Immature natural killer cell (primary cell): ENCODE data around the gene BRCA2. TPM values are rescaled to one million over a fixed set of nuclear protein-coding genes. Genes with fewer than 3 reads are reported as not detected.

Source experiments
- DNase-seq, 3 donors: peaks; one replicate each; pipeline ENCODE4 v3.0.0; 2022; ENCODE audit warnings: mixed read lengths in 1 of 3
- H3K27ac Mint-ChIP-seq, 6 donors: one replicate each; pipeline ENCODE4 v1.8.0; 2020; ENCODE audit warnings: mixed read lengths in 6 of 6, mild to moderate bottlenecking in 5 of 6, inconsistent platforms in 4 of 6, moderate library complexity in 3 of 6
- H3K27me3 Mint-ChIP-seq, 3 donors: one replicate each; pipeline ENCODE4 v1.8.0; 2020 to 2021; ENCODE audit warnings: low read depth in 3 of 3, mild to moderate bottlenecking in 3 of 3, mixed read lengths in 3 of 3, moderate library complexity in 3 of 3, inconsistent platforms in 1 of 3
- H3K36me3 Mint-ChIP-seq, 3 donors: one replicate each; pipeline ENCODE4 v1.8.0; 2020; ENCODE audit warnings: mixed read lengths in 3 of 3, inconsistent platforms in 2 of 3, mild to moderate bottlenecking in 2 of 3
- H3K4me1 Mint-ChIP-seq, 2 donors: one replicate each; pipeline ENCODE4 v1.8.0; 2020; ENCODE audit warnings: inconsistent platforms in 2 of 2, mild to moderate bottlenecking in 2 of 2, mixed read lengths in 2 of 2, moderate library complexity in 1 of 2
- H3K4me3 Mint-ChIP-seq, 5 donors: one replicate each; pipeline ENCODE4 v1.8.0; 2020; ENCODE audit warnings: mild to moderate bottlenecking in 5 of 5, mixed read lengths in 5 of 5, inconsistent platforms in 3 of 5, moderate library complexity in 3 of 5
- H3K9me3 Mint-ChIP-seq, 6 donors: one replicate each; pipeline ENCODE4 v1.8.0; 2020; ENCODE audit warnings: mild to moderate bottlenecking in 6 of 6, mixed read lengths in 6 of 6, inconsistent platforms in 4 of 6, moderate library complexity in 3 of 6
- polyA plus RNA-seq, 3 donors: library from polyadenylated mRNA; unstranded; fragments of 300-500 nt; fragmentation: Illumina TruSeq; gene quantifications; one replicate each; pipeline ENCODE4 v1.2.3, GENCODE V29; 2021

BRCA2 gene
- polyA plus RNA-seq, 3 donors from 2014 or later, result 1.0 to 2.5 TPM; not detected in 1

DNA sequence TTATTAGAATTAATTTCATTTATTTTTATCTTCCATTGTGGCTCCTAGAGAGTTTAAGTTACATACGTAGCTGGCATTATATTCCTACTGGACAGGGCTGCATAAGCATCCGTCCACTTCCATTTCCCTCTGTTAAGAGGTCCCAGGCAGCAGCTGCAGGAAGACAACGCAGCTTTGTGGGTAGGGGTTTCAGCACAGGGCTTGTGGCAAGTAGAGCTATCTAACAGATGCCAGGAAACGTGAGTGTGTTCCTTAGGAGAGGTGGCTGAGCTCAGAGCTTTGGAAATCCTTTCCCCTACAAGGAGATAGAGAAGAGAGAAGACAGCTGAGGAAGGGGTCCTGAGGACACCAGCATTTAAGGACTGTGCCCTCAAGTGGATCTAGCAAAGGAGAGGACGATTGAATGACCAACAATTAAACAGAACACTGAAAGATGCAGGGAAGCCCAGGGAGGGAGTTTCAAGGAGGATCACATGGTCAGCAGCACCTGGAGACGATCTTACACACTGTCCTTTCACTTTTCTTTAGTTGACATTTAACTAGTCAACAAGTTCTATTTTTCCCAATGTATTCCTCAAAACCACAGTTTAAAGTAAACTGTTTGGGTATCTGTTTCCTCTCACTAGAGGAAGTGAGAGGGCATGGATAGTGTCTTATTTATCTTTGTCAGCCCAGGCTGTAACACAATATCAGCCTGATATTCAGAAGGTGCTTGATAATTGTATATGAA lies 114.9 kb downstream of the BRCA2 start:
- H3K4me3 Mint-ChIP-seq, result peak overlapping the region in 1 of 5 donors; percentile 36
- peaks cover 6 to 18% (median 11%) of the 10 kb centered on the region in 3 donors for H3K27me3 Mint-ChIP-seq
- peaks cover 0 to 13% (median 4%) of the 10 kb centered on the region in 3 donors for H3K36me3 Mint-ChIP-seq
- H3K27ac Mint-ChIP-seq, result peak overlapping the region in 5 of 6 donors; percentile 17 to 81 (median 62)
- no peaks in the 10 kb centered on the region for H3K9me3 Mint-ChIP-seq
- no peak for DNase-seq
- peaks cover 34 to 35% of the 10 kb centered on the region in 2 donors for H3K4me1 Mint-ChIP-seq

DNA sequence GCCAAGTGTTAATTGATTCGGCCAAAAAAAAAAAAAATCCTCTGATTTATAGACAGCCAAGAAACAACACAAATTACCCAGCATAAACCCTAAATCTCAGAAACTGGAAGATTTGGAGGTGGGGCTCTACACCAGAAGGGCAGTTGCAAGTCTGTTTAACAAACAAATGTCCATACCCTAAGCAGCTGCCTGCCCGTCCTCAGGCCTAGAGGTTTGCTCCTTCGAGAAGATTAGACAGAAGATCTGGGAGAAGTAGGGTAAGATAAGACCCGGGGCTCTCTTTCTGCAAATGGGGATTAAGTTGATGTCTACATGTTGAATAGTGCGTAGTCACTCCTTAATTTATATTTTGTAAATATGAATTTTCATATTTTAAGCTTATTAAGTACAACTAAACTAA lies 116.1 kb downstream of the BRCA2 start:
- peak overlapping the region in 2 of 6 donors; percentile 26 to 66 for H3K27ac Mint-ChIP-seq
- H3K27me3 Mint-ChIP-seq, result peaks cover 4 to 14% (median 9%) of the 10 kb centered on the region in 3 donors
- peaks cover 22 to 24% of the 10 kb centered on the region in 2 donors for H3K4me1 Mint-ChIP-seq
- no peak overlapping the region for H3K4me3 Mint-ChIP-seq
- no peak for DNase-seq
- H3K9me3 Mint-ChIP-seq, result no peaks in the 10 kb centered on the region
- peaks cover 0 to 17% (median 8%) of the 10 kb centered on the region in 3 donors for H3K36me3 Mint-ChIP-seq

DNA sequence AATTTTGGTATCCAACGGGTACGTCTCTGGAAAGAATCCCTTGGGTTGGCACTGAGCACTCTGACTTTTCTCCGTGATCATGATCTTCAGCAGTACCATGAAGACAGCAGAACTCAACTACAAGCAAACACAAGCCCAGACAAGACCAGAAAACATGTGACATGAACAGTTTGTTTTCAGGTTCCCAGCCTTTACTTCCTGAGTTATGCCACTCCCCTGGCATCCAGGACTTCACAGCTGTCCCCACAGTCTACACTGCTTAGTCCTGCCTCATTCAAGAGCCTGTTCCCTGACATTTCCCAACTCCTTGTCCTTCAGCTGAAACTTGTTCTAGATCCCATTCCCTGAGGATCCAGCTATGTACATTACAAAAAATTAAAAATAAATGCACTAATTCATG lies 117.5 kb downstream of the BRCA2 start:
- Mint-ChIP-seq H3K36me3 (peaks cover 5 to 17% (median 14%) of the 10 kb centered on the region in 3 donors), H3K27me3 (peaks cover 0 to 6% (median 6%) of the 10 kb centered on the region in 3 donors), H3K9me3 (no peaks in the 10 kb centered on the region), H3K4me3 (no peak overlapping the region), H3K27ac (no peak overlapping the region), H3K4me1 (peaks cover 16 to 18% of the 10 kb centered on the region in 2 donors)
- no peak for DNase-seq

DNA sequence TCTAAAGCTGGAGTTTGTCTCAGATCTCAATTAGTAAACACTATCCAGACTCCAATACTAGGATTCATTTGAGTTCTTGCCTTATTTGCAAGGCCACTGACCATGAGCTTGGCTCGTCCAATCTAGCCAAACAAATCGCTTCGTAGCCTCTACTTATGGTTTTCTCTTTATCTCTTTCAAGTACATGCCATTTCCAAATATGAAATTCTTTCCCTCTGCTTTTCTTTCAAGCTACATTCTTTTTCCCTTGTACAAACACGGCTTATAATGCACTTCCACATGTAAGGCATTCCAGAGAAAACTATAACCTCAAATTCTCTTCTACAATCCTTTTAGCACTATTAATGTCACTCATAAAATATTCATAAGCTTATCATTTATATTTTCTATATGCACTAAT lies 123.6 kb downstream of the BRCA2 start:
- no peak for DNase-seq
- no peak overlapping the region for H3K27ac Mint-ChIP-seq
- H3K4me3 Mint-ChIP-seq, result no peak overlapping the region
- no peaks in the 10 kb centered on the region for H3K4me1 Mint-ChIP-seq
- no peaks in the 10 kb centered on the region for H3K9me3 Mint-ChIP-seq
- H3K27me3 Mint-ChIP-seq, result no peaks in the 10 kb centered on the region
- peaks cover 12 to 25% (median 19%) of the 10 kb centered on the region in 3 donors for H3K36me3 Mint-ChIP-seq

DNA sequence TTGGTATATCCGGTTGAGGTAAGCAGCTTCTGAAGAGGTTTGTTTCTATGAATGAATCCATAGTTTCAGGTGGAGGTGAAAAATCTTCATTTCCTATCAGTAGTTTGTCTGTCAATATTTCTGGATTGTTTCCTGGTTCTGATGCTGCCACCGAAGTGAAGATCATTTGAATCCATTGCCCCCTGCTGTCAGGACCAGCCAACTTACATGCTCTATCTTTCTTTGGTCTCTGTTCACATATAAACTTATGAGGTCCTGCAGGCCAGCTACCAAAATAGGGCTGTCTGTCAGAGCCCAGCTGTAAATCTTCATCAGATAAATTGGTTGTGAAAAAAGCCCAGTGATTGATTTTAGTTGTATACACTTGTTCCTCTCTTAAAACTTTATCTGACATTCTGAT lies 127.8 kb downstream of the BRCA2 start:
- Mint-ChIP-seq H3K27me3 (no peaks in the 10 kb centered on the region), H3K4me3 (no peak overlapping the region)

DNA sequence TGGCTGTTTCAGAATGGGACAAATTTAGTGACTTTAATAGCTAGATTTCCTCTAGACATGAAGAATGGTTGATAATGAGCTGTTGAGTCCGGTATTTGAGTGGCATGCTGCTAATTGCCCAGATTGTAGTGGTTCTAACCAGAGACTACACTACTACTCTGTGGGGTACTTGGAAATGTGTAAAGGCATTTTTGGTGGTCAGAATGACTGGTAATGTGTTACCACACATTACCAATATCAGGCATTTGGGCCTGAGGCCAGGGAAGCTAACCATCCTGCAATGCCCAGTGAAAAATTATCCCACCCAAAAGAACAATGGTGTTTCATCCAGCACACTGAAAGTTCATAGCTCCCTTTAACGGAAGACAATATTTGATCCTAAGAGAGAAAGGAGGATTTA lies 130.2 kb downstream of the BRCA2 start:
- Mint-ChIP-seq H3K27ac (no peak overlapping the region), H3K4me3 (no peak overlapping the region), H3K9me3 (no peaks in the 10 kb centered on the region), H3K4me1 (no peaks in the 10 kb centered on the region), H3K36me3 (peaks cover 7 to 13% (median 10%) of the 10 kb centered on the region in 3 donors), H3K27me3 (no peaks in the 10 kb centered on the region)
- DNase-seq, result no peak

More for the DNA sequence above, 127.8 kb downstream of the BRCA2 start:
- DNase-seq, result peak; percentile 26 to 35 (median 30)
- Mint-ChIP-seq H3K27ac (no peak overlapping the region), H3K4me1 (no peaks in the 10 kb centered on the region), H3K9me3 (no peaks in the 10 kb centered on the region), H3K36me3 (peaks cover 14 to 18% (median 14%) of the 10 kb centered on the region in 3 donors)

DNA sequence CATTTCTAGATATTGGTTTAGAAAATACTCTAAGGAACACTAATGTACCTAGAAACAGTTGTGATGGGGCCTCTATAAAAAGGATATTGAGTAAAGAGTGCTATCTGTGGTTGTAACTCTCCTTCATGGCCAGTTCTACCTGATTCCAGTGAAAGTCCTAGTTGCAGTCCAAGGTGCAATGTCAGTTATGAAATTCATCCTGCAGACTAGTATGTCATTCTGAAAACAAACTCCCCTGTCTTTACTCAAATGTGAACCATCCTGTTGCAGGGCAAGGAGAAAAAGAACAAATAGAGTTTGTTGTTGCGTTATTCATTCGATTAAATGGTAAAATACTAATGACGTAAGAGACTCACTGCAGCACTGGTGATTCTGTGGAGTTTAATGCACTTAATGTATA lies 130.9 kb downstream of the BRCA2 start:
- peaks cover 0 to 2% (median 0%) of the 10 kb centered on the region in 6 donors for H3K9me3 Mint-ChIP-seq

DNA sequence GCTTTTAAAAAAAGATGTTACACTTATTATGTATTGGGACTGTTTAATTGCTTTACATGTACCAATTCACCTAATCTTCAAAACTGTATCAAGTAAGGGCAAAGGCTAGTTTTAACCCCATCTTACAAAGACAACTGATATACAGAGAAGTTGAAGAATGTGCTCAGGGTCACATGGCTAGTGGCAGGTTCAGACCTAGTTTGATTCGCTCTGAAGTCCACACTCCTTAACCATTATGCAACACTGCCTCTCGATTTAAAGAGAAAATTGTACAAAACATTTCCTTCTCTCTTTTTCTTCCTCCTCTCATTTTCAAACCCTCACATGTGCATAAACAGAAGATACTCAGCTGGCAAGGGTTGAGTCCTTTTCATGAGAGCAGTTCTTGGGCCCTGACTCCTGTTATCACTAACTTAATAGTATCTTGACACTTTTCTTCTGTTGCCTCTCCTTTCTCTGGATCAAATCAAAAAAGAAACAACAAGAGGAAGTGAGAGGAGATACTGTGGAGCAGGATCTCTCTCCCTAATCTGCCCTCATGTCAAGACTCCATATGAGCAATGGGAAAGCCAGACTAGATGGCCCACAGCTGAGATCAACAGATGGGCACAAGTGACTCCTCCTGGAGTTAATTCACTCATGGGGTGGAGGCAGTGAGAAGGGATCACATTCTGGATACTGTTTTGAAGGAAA lies 131.6 kb downstream of the BRCA2 start:
- H3K4me3 Mint-ChIP-seq, result no peak overlapping the region
- H3K27ac Mint-ChIP-seq, result no peak overlapping the region

More for the DNA sequence above, 130.9 kb downstream of the BRCA2 start:
- no peak overlapping the region for H3K27ac Mint-ChIP-seq
- peaks cover 7 to 15% (median 13%) of the 10 kb centered on the region in 3 donors for H3K36me3 Mint-ChIP-seq
- no peak for DNase-seq
- peaks cover 0 to 3% (median 0%) of the 10 kb centered on the region in 3 donors for H3K27me3 Mint-ChIP-seq
- no peak overlapping the region for H3K4me3 Mint-ChIP-seq
- H3K4me1 Mint-ChIP-seq, result no peaks in the 10 kb centered on the region

DNA sequence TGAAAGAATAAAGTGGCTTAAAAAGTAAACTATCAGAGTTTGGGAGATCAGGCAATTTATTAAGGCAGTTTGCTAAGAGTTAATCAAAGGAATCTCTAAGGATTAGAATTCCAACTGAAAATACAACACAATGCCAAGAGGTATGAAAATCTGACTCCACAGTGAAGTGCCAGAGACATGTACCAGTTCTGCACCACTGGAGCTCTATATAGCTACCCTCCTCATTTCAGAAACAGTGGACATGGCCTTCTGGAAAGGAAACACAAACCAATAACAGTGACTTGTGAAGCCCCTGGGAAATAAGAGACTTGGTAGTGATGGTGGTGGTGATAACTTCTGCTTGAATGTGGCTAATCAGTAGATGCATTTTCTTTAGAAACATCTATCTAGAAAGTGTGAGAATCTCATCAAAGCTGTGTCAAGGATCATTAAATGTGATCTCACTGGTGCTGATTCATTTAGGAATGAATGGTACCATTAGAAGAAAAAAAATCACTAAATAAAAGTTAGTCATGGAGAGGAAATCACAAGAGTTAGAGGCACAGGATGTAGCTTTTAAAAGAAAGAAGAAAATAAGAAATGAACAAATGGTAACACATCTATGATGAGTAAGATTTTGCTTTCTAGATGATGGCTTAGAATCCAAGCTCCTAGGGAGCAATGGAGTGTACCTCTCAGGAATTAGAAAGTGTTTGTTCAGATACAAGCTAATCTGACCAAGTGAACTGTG lies 132.8 kb downstream of the BRCA2 start:
- peaks cover 0 to 3% (median 0%) of the 10 kb centered on the region in 3 donors for H3K27me3 Mint-ChIP-seq
- H3K4me1 Mint-ChIP-seq, result no peaks in the 10 kb centered on the region
- H3K27ac Mint-ChIP-seq, result no peak overlapping the region
- no peak overlapping the region for H3K4me3 Mint-ChIP-seq
- H3K9me3 Mint-ChIP-seq, result peaks cover 0 to 2% (median 0%) of the 10 kb centered on the region in 6 donors
- no peak for DNase-seq
- H3K36me3 Mint-ChIP-seq, result peaks cover 7 to 21% (median 12%) of the 10 kb centered on the region in 3 donors

More for the DNA sequence above, 131.6 kb downstream of the BRCA2 start:
- peaks cover 0 to 3% (median 0%) of the 10 kb centered on the region in 3 donors for H3K27me3 Mint-ChIP-seq
- H3K4me1 Mint-ChIP-seq, result no peaks in the 10 kb centered on the region
- H3K9me3 Mint-ChIP-seq, result peaks cover 0 to 2% (median 0%) of the 10 kb centered on the region in 6 donors
- peaks cover 7 to 16% (median 13%) of the 10 kb centered on the region in 3 donors for H3K36me3 Mint-ChIP-seq
- DNase-seq, result no peak

DNA sequence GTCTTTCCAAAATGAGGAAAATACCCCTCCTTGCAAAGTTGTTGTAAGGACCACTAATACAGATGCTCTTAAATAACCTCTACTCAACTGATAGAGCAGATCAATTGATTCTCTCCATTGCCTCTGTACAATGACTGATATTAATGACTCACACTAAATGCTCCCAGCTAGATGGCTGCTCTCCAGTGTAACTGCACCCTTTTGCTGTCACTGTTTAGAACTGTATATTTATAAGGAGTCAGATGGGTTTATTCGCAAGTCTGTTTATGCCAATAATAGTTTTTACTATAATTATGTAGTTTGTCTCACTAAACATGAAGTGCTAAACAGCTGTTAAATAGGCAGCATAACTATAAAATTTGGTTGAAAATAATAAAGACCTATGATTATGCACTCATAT lies 133.7 kb downstream of the BRCA2 start:
- Mint-ChIP-seq H3K9me3 (peaks cover 0 to 2% (median 0%) of the 10 kb centered on the region in 6 donors), H3K36me3 (peaks cover 7 to 20% (median 14%) of the 10 kb centered on the region in 3 donors), H3K27me3 (peaks cover 0 to 3% (median 0%) of the 10 kb centered on the region in 3 donors), H3K27ac (no peak overlapping the region), H3K4me1 (no peaks in the 10 kb centered on the region), H3K4me3 (no peak overlapping the region)
- no peak for DNase-seq

Other genes with a start within 250 kb of the BRCA2 start
- gene ZAR1L, start 145 bp upstream of the BRCA2 start, polyA plus RNA-seq, result not detected
- gene N4BP2L1, start 112.6 kb downstream of the BRCA2 start, polyA plus RNA-seq, result 10 to 100 TPM; 48.9 to 74.6 (median 67.6) TPM
- 100 to 1,000 TPM in 2 of 3 donors, 10 to 100 TPM in 1; 82.9 to 112 (median 105) TPM for gene N4BP2L2, start 223.3 kb downstream of the BRCA2 start, polyA plus RNA-seq